Measurements from ENCODE around the gene RALBP1. TPM values are rescaled to one million over a fixed set of nuclear protein-coding genes. Genes with fewer than 3 reads are reported as not detected.
A peak's percentile ranks its signal among the peaks of the same experiment; 100 is the strongest.

RALBP1 gene
- total RNA-seq, 1 experiment from 2014 or later, result 66.2 TPM

- TF ChIP-seq, protein P1, sequence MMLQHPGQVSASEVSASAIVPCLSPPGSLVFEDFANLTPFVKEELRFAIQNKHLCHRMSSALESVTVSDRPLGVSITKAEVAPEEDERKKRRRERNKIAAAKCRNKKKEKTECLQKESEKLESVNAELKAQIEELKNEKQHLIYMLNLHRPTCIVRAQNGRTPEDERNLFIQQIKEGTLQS (IDR thresholded peaks at IDR 0.05), result no peak
- TF ChIP-seq RAD21 (IDR thresholded peaks at IDR 0.05; ENCODE audit: low read depth) (no peak), EZH2 (IDR thresholded peaks at IDR 0.05) (no peak), CEBPB (IDR thresholded peaks at IDR 0.05; ENCODE audit: low read depth) (no peak), ZFX (IDR thresholded peaks at IDR 0.05) (no peak), ZNF274 (IDR thresholded peaks at IDR 0.05; ENCODE audit: low read depth, low read length) (no peak), YY1 (IDR thresholded peaks at IDR 0.05; ENCODE audit: extremely low read depth, insufficient replicate concordance, low read depth, low read length) (no peak), CBX3 (IDR thresholded peaks at IDR 0.05; ENCODE audit: low read depth) (no peak), SRF (IDR thresholded peaks at IDR 0.05; ENCODE audit: low read depth) (no peak)
- no peak for ATAC-seq
- no peak overlapping the region for H2AFZ ChIP-seq (ENCODE audit: low read depth, low read length, poor library complexity, severe bottlenecking)
- H3K4me1 ChIP-seq (ENCODE audit: control insufficient read depth in 1 of 2, insufficient read depth in 2 of 2, low read length in 2 of 2), result no peaks in the 10 kb centered on the region
- no peaks in the 10 kb centered on the region for H3K9me2 ChIP-seq (ENCODE audit: insufficient read depth)
- no peaks in the 10 kb centered on the region for H3K27me3 ChIP-seq (ENCODE audit: insufficient read depth, low read length)
- ChIA-PET POLR2A (no interaction called here), RAD21 (ENCODE audit: low non-redundant PET in 1 of 2, low total read pairs in 2 of 2, uncharacterized antibody in 2 of 2, unreplicated experiment in 2 of 2) (no interaction called here), CTCF (no interaction called here)
- DNase-seq (ENCODE audit: low read depth, low spot score), result no peak
- no peak overlapping the region for H3K9ac ChIP-seq (ENCODE audit: low read length)
- intact Hi-C loops (cut with micrococcal nuclease), result loop anchor here (10.0 kb wide), 1 partner anchor 65 kb away; the partner anchor contains the start of gene RALBP1
- H3K79me2 ChIP-seq (ENCODE audit: insufficient read depth, low read length), result no peaks in the 10 kb centered on the region
- H3K36me3 ChIP-seq (ENCODE audit: control insufficient read depth in 1 of 2, insufficient read depth in 2 of 2, low read length in 2 of 2), result peaks cover 5 to 6% of the 10 kb centered on the region in 2 experiments; a peak in 2 of 4 replicates
- no peaks in the 10 kb centered on the region for H4K20me1 ChIP-seq (ENCODE audit: insufficient read depth)
- no peaks in the 10 kb centered on the region for H3K9me3 ChIP-seq (ENCODE audit: control insufficient read depth in 1 of 2, insufficient read depth in 1 of 2, low read depth in 1 of 2, low read length in 2 of 2)
- no peak overlapping the region for H3K4me3 ChIP-seq (replicated peaks in 1 of 2; ENCODE audit: low read depth in 1 of 2, low read length in 2 of 2)
- no TSS peak for BruUV-seq (replicated peaks)
- H3K27ac ChIP-seq (ENCODE audit: low read depth, low read length), result no peak overlapping the region
- no peak overlapping the region for H3K4me2 ChIP-seq (ENCODE audit: low read length)
Observed at GRCh38 chr18:9539938-9540337, 64.6 kb downstream of the RALBP1 start.

GRCh38 chr18:9542924-9543323, 67.6 kb downstream of the RALBP1 start:
- Histone ChIP-seq H4K20me1 (ENCODE audit: insufficient read depth) (no peaks in the 10 kb centered on the region), H3K9me2 (ENCODE audit: insufficient read depth) (no peaks in the 10 kb centered on the region), H3K27ac (ENCODE audit: low read depth, low read length) (no peak overlapping the region), H3K79me2 (ENCODE audit: insufficient read depth, low read length) (no peaks in the 10 kb centered on the region), H3K4me3 (replicated peaks in 1 of 2; ENCODE audit: low read depth in 1 of 2, low read length in 2 of 2) (no peak overlapping the region), H3K9ac (ENCODE audit: low read length) (no peak overlapping the region), H3K36me3 (ENCODE audit: control insufficient read depth in 1 of 2, insufficient read depth in 2 of 2, low read length in 2 of 2) (peaks cover 8 to 12% of the 10 kb centered on the region in 2 experiments), H3K27me3 (ENCODE audit: insufficient read depth, low read length) (no peaks in the 10 kb centered on the region), H3K9me3 (ENCODE audit: control insufficient read depth in 1 of 2, insufficient read depth in 1 of 2, low read depth in 1 of 2, low read length in 2 of 2) (no peaks in the 10 kb centered on the region), H3K4me1 (ENCODE audit: control insufficient read depth in 1 of 2, insufficient read depth in 2 of 2, low read length in 2 of 2) (no peaks in the 10 kb centered on the region), H2AFZ (ENCODE audit: low read depth, low read length, poor library complexity, severe bottlenecking) (no peak overlapping the region), H3K4me2 (ENCODE audit: low read length) (no peak overlapping the region)
- intact Hi-C loops (cut with micrococcal nuclease), result no loop called here
- DNase-seq (ENCODE audit: low read depth, low spot score) (no peak), ATAC-seq (0 out of 2 replicates have a peak, but pooled peaks have one; percentile 27)
- ChIA-PET RAD21 (ENCODE audit: low non-redundant PET in 1 of 2, low total read pairs in 2 of 2, uncharacterized antibody in 2 of 2, unreplicated experiment in 2 of 2) (no interaction called here), CTCF (no interaction called here), POLR2A (no interaction called here)
- no TSS peak for BruUV-seq (replicated peaks)
- TF ChIP-seq SRF (IDR thresholded peaks at IDR 0.05; ENCODE audit: low read depth) (no peak), CEBPB (IDR thresholded peaks at IDR 0.05; ENCODE audit: low read depth) (no peak), RAD21 (IDR thresholded peaks at IDR 0.05; ENCODE audit: low read depth) (no peak), MAX (IDR thresholded peaks at IDR 0.05) (no peak), POLR2AphosphoS5 (IDR thresholded peaks at IDR 0.05; ENCODE audit: low read depth, low read length) (no peak), FOSL1 (IDR thresholded peaks at IDR 0.05; ENCODE audit: low read depth) (no peak), ZFX (IDR thresholded peaks at IDR 0.05) (no peak), EZH2 (IDR thresholded peaks at IDR 0.05) (no peak), EZH2phosphoT487 (IDR thresholded peaks at IDR 0.05; ENCODE audit: borderline replicate concordance) (no peak), ELF1 (IDR thresholded peaks at IDR 0.05; ENCODE audit: borderline replicate concordance, low read depth) (no peak)
- TF ChIP-seq, protein P1 (IDR thresholded peaks at IDR 0.05), result no peak
- TF ChIP-seq, protein P2, sequence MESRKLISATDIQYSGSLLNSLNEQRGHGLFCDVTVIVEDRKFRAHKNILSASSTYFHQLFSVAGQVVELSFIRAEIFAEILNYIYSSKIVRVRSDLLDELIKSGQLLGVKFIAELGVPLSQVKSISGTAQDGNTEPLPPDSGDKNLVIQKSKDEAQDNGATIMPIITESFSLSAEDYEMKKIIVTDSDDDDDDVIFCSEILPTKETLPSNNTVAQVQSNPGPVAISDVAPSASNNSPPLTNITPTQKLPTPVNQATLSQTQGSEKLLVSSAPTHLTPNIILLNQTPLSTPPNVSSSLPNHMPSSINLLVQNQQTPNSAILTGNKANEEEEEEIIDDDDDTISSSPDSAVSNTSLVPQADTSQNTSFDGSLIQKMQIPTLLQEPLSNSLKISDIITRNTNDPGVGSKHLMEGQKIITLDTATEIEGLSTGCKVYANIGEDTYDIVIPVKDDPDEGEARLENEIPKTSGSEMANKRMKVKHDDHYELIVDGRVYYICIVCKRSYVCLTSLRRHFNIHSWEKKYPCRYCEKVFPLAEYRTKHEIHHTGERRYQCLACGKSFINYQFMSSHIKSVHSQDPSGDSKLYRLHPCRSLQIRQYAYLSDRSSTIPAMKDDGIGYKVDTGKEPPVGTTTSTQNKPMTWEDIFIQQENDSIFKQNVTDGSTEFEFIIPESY (IDR thresholded peaks at IDR 0.05; ENCODE audit: extremely low read depth, insufficient replicate concordance, low read length), result no peak
